ENCODE results near the gene GPR6.

GPR6 gene

DNA sequence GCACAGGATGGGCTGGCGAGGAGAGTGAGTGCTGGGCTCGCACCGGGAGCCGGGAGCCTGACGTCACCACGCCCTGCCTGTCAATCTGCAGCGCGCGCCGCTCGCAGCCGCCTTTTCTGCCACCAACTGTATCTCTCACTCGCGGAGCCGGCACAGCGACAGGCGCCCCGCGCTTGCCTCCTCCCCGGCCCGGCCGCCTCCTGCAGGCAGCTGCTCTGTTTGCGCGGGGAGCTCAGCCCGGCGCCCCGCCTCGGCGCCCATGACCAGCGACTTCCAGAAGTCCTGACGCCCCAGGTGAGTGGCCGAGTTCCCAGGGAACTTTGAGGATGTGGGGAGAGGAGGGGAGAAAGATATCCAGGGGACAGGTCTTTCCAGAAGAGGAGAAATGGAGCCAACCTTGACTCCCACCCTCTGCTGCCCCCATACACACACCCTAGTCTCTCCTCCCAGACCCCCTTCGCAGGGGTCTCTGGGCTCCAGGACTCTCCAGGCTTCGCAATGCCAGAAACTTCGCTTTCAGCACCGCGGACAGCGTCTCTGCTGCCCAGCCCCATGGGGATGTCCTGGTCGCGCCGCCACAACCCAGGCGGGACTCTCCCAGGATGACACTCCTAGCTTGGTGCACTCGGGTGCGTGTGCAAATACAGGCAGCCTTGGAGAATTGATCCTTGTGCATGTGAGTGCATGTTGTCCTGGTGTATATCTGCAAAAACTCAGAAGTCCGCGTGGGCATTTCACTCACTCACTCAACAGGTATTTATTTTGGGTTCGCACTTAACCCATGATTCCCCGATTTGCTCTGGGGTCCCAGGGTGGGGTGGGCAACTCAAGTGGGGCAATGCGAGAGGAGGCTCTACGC is at the start of gene GPR6:
Gene GPR6, plus strand, starts transcription at position 138 of the 859 bp plus-strand sequence. CDS start 802 bp downstream, outside the sequence.
- H3K4me3 ChIP-seq (ENCODE audit: low read depth, low read length) = no peak within 1 kb of the TSS
- TF ChIP-seq, protein P1, sequence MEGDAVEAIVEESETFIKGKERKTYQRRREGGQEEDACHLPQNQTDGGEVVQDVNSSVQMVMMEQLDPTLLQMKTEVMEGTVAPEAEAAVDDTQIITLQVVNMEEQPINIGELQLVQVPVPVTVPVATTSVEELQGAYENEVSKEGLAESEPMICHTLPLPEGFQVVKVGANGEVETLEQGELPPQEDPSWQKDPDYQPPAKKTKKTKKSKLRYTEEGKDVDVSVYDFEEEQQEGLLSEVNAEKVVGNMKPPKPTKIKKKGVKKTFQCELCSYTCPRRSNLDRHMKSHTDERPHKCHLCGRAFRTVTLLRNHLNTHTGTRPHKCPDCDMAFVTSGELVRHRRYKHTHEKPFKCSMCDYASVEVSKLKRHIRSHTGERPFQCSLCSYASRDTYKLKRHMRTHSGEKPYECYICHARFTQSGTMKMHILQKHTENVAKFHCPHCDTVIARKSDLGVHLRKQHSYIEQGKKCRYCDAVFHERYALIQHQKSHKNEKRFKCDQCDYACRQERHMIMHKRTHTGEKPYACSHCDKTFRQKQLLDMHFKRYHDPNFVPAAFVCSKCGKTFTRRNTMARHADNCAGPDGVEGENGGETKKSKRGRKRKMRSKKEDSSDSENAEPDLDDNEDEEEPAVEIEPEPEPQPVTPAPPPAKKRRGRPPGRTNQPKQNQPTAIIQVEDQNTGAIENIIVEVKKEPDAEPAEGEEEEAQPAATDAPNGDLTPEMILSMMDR (IDR thresholded peaks at IDR 0.05; ENCODE audit: low read depth, low read length) = no peak

DNA sequence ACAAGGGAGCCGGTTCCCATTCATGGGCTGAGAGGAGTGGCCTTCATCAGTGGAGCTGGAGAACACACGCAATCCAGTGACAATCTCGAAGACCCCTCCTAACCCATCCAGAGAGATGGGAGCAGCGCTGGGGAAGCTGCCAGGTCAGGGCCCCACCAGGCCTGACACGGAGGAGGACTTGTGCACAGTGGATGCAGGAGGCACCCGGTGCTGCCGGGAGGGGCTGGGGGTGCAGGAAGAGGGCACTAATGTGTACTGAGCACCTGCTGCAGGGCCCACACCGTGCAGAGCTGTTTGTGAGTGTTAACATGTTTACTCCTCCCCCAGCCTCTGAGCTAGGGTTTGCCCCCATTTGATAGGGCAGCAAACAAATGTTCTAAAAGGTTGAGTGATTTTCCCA is 43.8 kb upstream of the GPR6 start:
- no peak overlapping the region for H3K4me3 ChIP-seq (ENCODE audit: low read depth, low read length)
- TF ChIP-seq, protein P1 (IDR thresholded peaks at IDR 0.05; ENCODE audit: low read depth, low read length) = no peak

DNA sequence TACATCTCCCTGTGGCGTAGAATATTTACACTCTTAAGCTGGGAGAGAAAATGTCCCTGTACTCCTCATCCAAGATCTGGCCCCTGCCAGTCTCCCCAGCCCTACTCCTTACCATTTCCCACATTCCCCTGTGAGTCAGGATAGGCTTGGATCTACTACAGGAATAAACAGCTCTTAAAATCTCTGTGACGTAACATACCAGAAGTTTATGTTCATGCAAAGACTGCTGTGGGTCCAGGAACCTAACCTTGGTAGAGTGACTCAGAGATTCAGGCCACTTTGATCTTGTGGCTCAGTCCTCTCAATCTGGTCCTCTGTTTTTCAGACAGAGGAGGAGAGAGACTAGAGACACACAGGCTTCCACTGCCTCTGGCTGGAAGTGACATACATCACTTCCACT is 38.5 kb upstream of the GPR6 start:
- TF ChIP-seq, protein P1 (IDR thresholded peaks at IDR 0.05; ENCODE audit: low read depth, low read length) = no peak
- no peak overlapping the region for H3K4me3 ChIP-seq (ENCODE audit: low read depth, low read length)

DNA sequence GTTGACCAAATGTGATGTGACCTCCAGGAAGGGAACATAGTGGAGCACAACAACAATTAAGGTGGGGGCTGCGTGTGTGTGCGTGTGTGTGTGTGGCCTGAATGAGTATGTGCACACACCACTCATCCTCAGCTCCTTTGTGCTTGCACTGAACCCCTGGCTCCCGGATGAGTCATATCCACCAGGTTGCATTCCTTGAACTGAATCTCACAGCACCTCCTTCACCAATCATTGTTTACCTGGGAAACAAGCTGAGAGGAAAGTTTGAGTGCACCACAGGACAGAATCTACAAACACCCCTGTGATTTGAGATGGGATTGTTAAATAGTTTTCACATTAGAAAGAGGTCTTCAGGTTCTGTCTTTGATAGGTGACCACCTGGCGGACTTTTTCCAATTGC is 33.7 kb upstream of the GPR6 start:
- TF ChIP-seq, protein P1 (IDR thresholded peaks at IDR 0.05; ENCODE audit: low read depth, low read length) = no peak

GRCh38 chr6:109945091-109945490 is 33.0 kb upstream of the GPR6 start:
- TF ChIP-seq, protein P1 (IDR thresholded peaks at IDR 0.05; ENCODE audit: low read depth, low read length) = no peak
- no peak overlapping the region for H3K4me3 ChIP-seq (ENCODE audit: low read depth, low read length)

More for the DNA sequence above, 33.7 kb upstream of the GPR6 start:
- H3K4me3 ChIP-seq (ENCODE audit: low read depth, low read length) = no peak overlapping the region

DNA sequence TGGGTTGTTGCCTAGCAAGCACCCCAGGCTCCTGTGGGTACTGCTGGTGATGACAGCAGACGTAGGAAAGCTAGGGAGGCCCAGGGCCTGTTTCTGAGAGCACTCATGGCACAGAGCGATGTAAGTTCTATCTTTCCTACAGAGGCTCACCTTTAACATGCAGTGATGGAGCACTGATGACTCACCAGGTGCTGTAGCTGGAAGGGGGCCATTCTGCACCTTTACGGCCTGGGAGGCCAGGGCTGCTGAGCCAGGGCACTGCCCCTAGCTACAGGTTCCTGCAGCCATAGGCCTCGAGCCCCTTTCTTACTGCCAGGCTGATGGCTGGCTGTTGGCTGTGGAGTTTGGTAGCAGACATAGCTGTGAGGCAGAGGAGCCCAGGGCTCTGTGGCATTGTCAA is 31.1 kb upstream of the GPR6 start:
- TF ChIP-seq, protein P1 (IDR thresholded peaks at IDR 0.05; ENCODE audit: low read depth, low read length) = no peak
- H3K4me3 ChIP-seq (ENCODE audit: low read depth, low read length) = no peak overlapping the region

DNA sequence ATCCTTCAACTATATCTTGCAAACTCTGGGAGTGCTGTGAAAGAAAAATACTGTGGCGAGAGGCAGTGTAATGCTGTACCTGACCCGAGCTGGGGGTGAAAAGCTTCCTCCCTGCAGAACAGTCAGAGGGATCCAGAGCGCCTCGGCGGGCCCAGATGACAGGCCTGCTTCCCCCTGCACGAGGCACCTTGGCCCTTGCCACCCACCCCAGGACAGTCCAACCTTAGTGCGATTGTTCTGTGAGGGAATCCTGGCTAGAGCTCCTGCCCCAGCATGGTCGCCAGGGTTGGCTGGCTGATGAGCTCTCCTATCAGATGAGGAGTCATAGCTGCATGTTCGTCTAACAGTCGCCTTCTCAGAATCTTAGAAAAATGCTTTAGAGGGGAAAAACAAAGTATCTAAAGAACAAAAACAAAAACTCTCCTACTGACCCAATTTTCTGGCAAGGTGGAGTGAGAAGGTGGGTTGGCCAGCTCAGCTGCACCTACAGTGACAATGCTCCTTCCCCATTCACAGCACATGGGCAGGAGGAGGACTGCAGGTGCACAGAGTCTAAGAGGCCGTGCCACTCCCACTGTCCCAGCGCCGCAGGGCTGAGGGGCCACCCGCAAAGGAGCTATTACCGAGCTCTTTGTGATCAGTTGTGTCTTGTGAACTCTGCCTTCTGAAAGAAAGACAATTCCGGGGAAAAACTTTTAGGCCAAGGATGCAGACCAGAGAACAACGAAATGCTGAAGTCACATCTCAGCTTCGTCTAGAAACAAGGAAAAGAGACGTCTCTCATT is 28.6 kb upstream of the GPR6 start:
- H3K4me3 ChIP-seq (ENCODE audit: low read depth, low read length) = no peak overlapping the region

More for the DNA sequence above, 28.6 kb upstream of the GPR6 start:
- TF ChIP-seq, protein P1 (IDR thresholded peaks at IDR 0.05; ENCODE audit: low read depth, low read length) = no peak
